OCI-LY3 (cell line): ENCODE data around the gene SPON1.

Source experiments
- CTCF ChIP-seq: fragments of 200-600, 300-600 bp; sonication (generic); IDR thresholded peaks from 2 replicates; pipeline ENCODE4 v1.5.1; 2014; ENCODE audit warnings: antibody characterized with exemption, low read length, low read depth
- EZH2phosphoT487 ChIP-seq: fragments of 200-600 bp; shearing (Covaris generic); IDR thresholded peaks from 2 replicates; pipeline ENCODE4 v1.6.1; 2018; ENCODE audit warnings: antibody characterized with exemption, mixed run types, low read depth

- TF ChIP-seq CTCF, result no peak
- no peak for TF ChIP-seq EZH2phosphoT487
These were observed 221.8 kb downstream of the SPON1 start for GRCh38 chr11:14184028-14184940.
